H1 (cell line): Measurements from ENCODE around the gene TGFB1I1. TPM values are rescaled to one million over a fixed set of nuclear protein-coding genes. Genes with fewer than 3 reads are reported as not detected.
"Not testable (repeated sequence)": the region's sequence is repeated elsewhere in the genome, so short reads cannot be mapped to it uniquely, and the experiment has no call there.

Experiments used
- CTCF ChIA-PET: fragments of 300-600 bp; sonication (Branson Sonifier 250); formaldehyde crosslinking; loops from one replicate; lab custom pipeline; 2021; ENCODE audit not compliant: partially characterized antibody; lab: Charles Lee
- POLR2A ChIA-PET: fragments of 300-600 bp; sonication (Branson Sonifier 250); formaldehyde crosslinking; loops from one replicate; lab custom pipeline; 2021; ENCODE audit warnings: inconsistent platforms; ENCODE audit not compliant: partially characterized antibody; lab: Charles Lee
- DNase-seq, 2 experiments: peaks; one replicate each; pipeline versions ENCODE4 v3.0.0 to v3.0.0-alpha.2; 2010 to 2022; ENCODE audit warnings: low spot score in 2 of 2, low read depth in 1 of 2, mixed read lengths in 1 of 2
- FAIRE-seq: peaks from 2 replicates; lab custom pipeline; 2011; peaks lifted over from hg19 to GRCh38; lab: Jason Lieb, UNC
- H2AFZ ChIP-seq: 2 replicates; pipeline ENCODE4 v1.8.1; 2012; ENCODE audit warnings: low read length, inconsistent platforms
- H2AK5ac ChIP-seq: 2 replicates; pipeline ENCODE4 v1.6.1; 2013; ENCODE audit warnings: low read depth, low read length
- H2BK120ac ChIP-seq: replicated peaks from 2 replicates; pipeline ENCODE3; 2013; ENCODE audit warnings: low read depth, low read length, inconsistent platforms
- H2BK12ac ChIP-seq: 2 replicates; pipeline ENCODE4 v1.6.1; 2013; ENCODE audit warnings: low read depth, low read length
- H2BK15ac ChIP-seq: 2 replicates; pipeline ENCODE4 v1.6.1; 2013; ENCODE audit warnings: low read length
- H2BK20ac ChIP-seq: 2 replicates; pipeline ENCODE4 v1.6.1; 2013; ENCODE audit warnings: low read length
- H2BK5ac ChIP-seq: 2 replicates; pipeline ENCODE4 v1.6.1; 2013; ENCODE audit warnings: low read depth, low read length
- H3K14ac ChIP-seq: 2 replicates; pipeline ENCODE4 v1.6.1; 2013; ENCODE audit warnings: inconsistent platforms; ENCODE audit not compliant: insufficient read length
- H3K18ac ChIP-seq: 2 replicates; pipeline ENCODE4 v1.6.1; 2013; ENCODE audit warnings: low read length; ENCODE audit errors: extremely low read depth
- H3K23ac ChIP-seq: 2 replicates; pipeline ENCODE4 v1.6.1; 2013; ENCODE audit warnings: inconsistent platforms; ENCODE audit not compliant: insufficient read length
- H3K23me2 ChIP-seq: 2 replicates; pipeline ENCODE4 v1.6.1; 2013; ENCODE audit warnings: low read depth, low read length
- H3K27ac ChIP-seq: 2 replicates; pipeline ENCODE4 v1.6.1; 2011; ENCODE audit warnings: low read depth, low read length, inconsistent platforms
- H3K27me3 ChIP-seq, 4 experiments: replicated peaks in 1 of 4; 1 replicate in 1 of 4; 2 replicates in 3 of 4; pipeline versions ENCODE4 v1.6.1 to v1.8.1; 2011 to 2013; ENCODE audit warnings: low read length in 3 of 4, mild to moderate bottlenecking in 3 of 4, inconsistent platforms in 2 of 4, mixed read lengths in 2 of 4, moderate library complexity in 1 of 4; ENCODE audit not compliant: control insufficient read depth in 3 of 4, insufficient read depth in 3 of 4; ENCODE audit errors: extremely low read depth in 1 of 4
- H3K36me3 ChIP-seq, 4 experiments: 2 replicates each; pipeline versions ENCODE4 v1.6.1 to v1.8.1; 2011 to 2013; ENCODE audit warnings: mild to moderate bottlenecking in 4 of 4, low read length in 3 of 4, moderate library complexity in 2 of 4, control low read depth in 1 of 4, inconsistent platforms in 1 of 4; ENCODE audit not compliant: insufficient read depth in 4 of 4, control insufficient read depth in 2 of 4
- H3K4ac ChIP-seq: replicated peaks from 2 replicates; pipeline ENCODE3; 2013; ENCODE audit warnings: low read length, low read depth, mixed read lengths, inconsistent platforms; ENCODE audit not compliant: insufficient read length
- H3K4me1 ChIP-seq, 4 experiments: replicated peaks in 1 of 4; 1 replicate in 1 of 4; 2 replicates in 3 of 4; pipeline versions ENCODE4 v1.6.1 to v1.8.1; 2011 to 2013; ENCODE audit warnings: low read length in 3 of 4, inconsistent platforms in 2 of 4, mixed read lengths in 1 of 4; ENCODE audit not compliant: insufficient read depth in 4 of 4, control insufficient read depth in 3 of 4
- H3K4me2 ChIP-seq, 2 experiments: 2 replicates each; pipeline versions ENCODE4 v1.6.1 to v1.8.1; 2011 to 2013; ENCODE audit warnings: low read depth in 2 of 2, low read length in 2 of 2, control low read depth in 1 of 2, inconsistent platforms in 1 of 2, mild to moderate bottlenecking in 1 of 2; ENCODE audit not compliant: insufficient read depth in 1 of 2
- H3K4me3 ChIP-seq, 4 experiments: fragments of 200-600, 300-600 bp in 1 of 4; sonication (generic), shearing (Covaris generic), sonication (Bioruptor Twin) in 1 of 4; 2 replicates each; pipeline versions ENCODE4 v1.5.1 to v1.8.1; 2011 to 2016; ENCODE audit warnings: low read length in 4 of 4, low read depth in 3 of 4, control low read depth in 2 of 4, inconsistent platforms in 2 of 4, mild to moderate bottlenecking in 2 of 4, mixed read lengths in 1 of 4, moderate library complexity in 1 of 4; ENCODE audit not compliant: insufficient read depth in 2 of 4; ENCODE audit errors: extremely low read depth in 1 of 4
- H3K56ac ChIP-seq: replicated peaks from 2 replicates; pipeline ENCODE3; 2013; ENCODE audit warnings: low read depth, mild to moderate bottlenecking, mixed read lengths, low read length, inconsistent platforms; ENCODE audit not compliant: insufficient read length
- H3K79me1 ChIP-seq: 2 replicates; pipeline ENCODE4 v1.6.1; 2013; ENCODE audit warnings: low read depth, low read length, control low read depth
- H3K79me2 ChIP-seq, 2 experiments: 2 replicates each; pipeline versions ENCODE4 v1.6.1 to v1.8.1; 2012 to 2013; ENCODE audit warnings: low read length in 2 of 2, mild to moderate bottlenecking in 2 of 2, inconsistent platforms in 1 of 2; ENCODE audit not compliant: insufficient read depth in 2 of 2, control insufficient read depth in 1 of 2
- H3K9ac ChIP-seq, 4 experiments: replicated peaks in 1 of 4; 1 replicate in 1 of 4; 2 replicates in 3 of 4; pipeline versions ENCODE4 v1.6.1 to v1.8.1; 2011 to 2013; ENCODE audit warnings: low read depth in 3 of 4, low read length in 3 of 4, control low read depth in 2 of 4, mild to moderate bottlenecking in 2 of 4, moderate library complexity in 2 of 4, inconsistent platforms in 1 of 4; ENCODE audit errors: extremely low read depth in 1 of 4
- H3K9me3 ChIP-seq, 2 experiments: 2 replicates each; pipeline versions ENCODE4 v1.6.1 to v1.8.1; 2012 to 2013; ENCODE audit warnings: mild to moderate bottlenecking in 2 of 2, moderate library complexity in 2 of 2, control low read depth in 1 of 2, inconsistent platforms in 1 of 2, low read depth in 1 of 2, low read length in 1 of 2, mixed read lengths in 1 of 2; ENCODE audit not compliant: insufficient read depth in 2 of 2
- H4K20me1 ChIP-seq, 2 experiments: replicated peaks in 1 of 2; 2 replicates each; pipeline versions ENCODE3 to v1.8.1; 2011 to 2013; ENCODE audit warnings: inconsistent platforms in 2 of 2, low read length in 2 of 2, mild to moderate bottlenecking in 1 of 2; ENCODE audit not compliant: insufficient read depth in 2 of 2, control insufficient read depth in 1 of 2
- H4K5ac ChIP-seq: 2 replicates; pipeline ENCODE4 v1.6.1; 2013; ENCODE audit warnings: low read length, low read depth, mixed read lengths, inconsistent platforms; ENCODE audit not compliant: insufficient read length
- H4K8ac ChIP-seq: 2 replicates; pipeline ENCODE4 v1.8.0; 2013; ENCODE audit warnings: mild to moderate bottlenecking, moderate library complexity, low read length, inconsistent platforms; ENCODE audit not compliant: insufficient read depth; ENCODE audit errors: extremely low read depth
- H4K91ac ChIP-seq: replicated peaks from 2 replicates; pipeline ENCODE3; 2013; ENCODE audit warnings: low read length, mixed read lengths, inconsistent platforms; ENCODE audit not compliant: insufficient read length
- POU5F1 ChIP-seq: IDR thresholded peaks from 2 replicates; pipeline ENCODE4 v1.6.1; 2011; ENCODE audit warnings: low read depth, mild to moderate bottlenecking, low read length, moderate library complexity
- RBBP5 ChIP-seq: IDR thresholded peaks from 2 replicates; pipeline ENCODE4 v1.7.1; 2012; ENCODE audit warnings: low read depth, mild to moderate bottlenecking, inconsistent platforms, low read length, moderate library complexity, borderline replicate concordance
- SUZ12 ChIP-seq: fragments of 200-600 bp; sonication (generic); IDR thresholded peaks from 2 replicates; pipeline ENCODE4 v1.6.1; 2012; ENCODE audit warnings: mild to moderate bottlenecking, inconsistent platforms, low read length, moderate library complexity, mixed read lengths
- WGBS, 2 experiments: shearing (Covaris generic) in 1 of 2; methylation state at CpG; one replicate each; pipeline versions ENCODE4 v1.1.6 to v1.1.7; 2013 to 2015; ENCODE audit warnings: low lambda C conversion rate in 2 of 2, mixed read lengths in 2 of 2, inconsistent platforms in 1 of 2, low coverage in 1 of 2, missing lambda C conversion rate in 1 of 2; ENCODE audit not compliant: insufficient replicate concordance in 2 of 2, insufficient coverage in 1 of 2, insufficient read length in 1 of 2; ENCODE audit errors: extremely low coverage in 1 of 2, missing lambda C conversion rate in 1 of 2; 5-methylcytosine and 5-hydroxymethylcytosine counted together
- polyA plus RNA-seq, 7 experiments: library from polyadenylated mRNA; depleted of rRNA in 3 of 7; stranded (reverse) in 5 of 7; unstranded in 2 of 7; fragments of >200 nt in 5 of 7; fragments of 200-250 nt in 2 of 7; gene quantifications; 1 replicate in 5 of 7; 2 replicates in 1 of 7; 4 replicates in 1 of 7; pipeline versions ENCODE4 v1.2.1 to v1.2.3, GENCODE V29; 2011 to 2013; ENCODE audit warnings: missing spikeins in 2 of 7, mixed read lengths in 2 of 7
- total RNA-seq: library from RNA; stranded (reverse); fragmentation: NEBNext Ultra II Directional; extraction: Animal tissue kit (Norgen Biotek cat#: 25700); gene quantifications from 2 replicates; pipeline ENCODE4 v1.2.1, GENCODE V29; 2021
- TF ChIP-seq, protein P1 (sequence below): IDR thresholded peaks from 2 replicates; pipeline ENCODE4 v1.6.1; 2012; ENCODE audit warnings: inconsistent platforms

TGFB1I1 gene
- total and polyA plus RNA-seq, 2 of the 8 experiments (the other 6 are each of a cell fraction or from before 2014, with no cell fraction given) = 5.6 to 5.8 TPM

- TF ChIP-seq, protein P1, sequence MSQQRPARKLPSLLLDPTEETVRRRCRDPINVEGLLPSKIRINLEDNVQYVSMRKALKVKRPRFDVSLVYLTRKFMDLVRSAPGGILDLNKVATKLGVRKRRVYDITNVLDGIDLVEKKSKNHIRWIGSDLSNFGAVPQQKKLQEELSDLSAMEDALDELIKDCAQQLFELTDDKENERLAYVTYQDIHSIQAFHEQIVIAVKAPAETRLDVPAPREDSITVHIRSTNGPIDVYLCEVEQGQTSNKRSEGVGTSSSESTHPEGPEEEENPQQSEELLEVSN = no peak
- TF ChIP-seq SUZ12 (no peak), RBBP5 (no peak), POU5F1 (no peak)
Observed at GRCh38 chr16:31502981-31503380, 31.0 kb downstream of the TGFB1I1 start (continued).

- not testable (repeated sequence) for H3K4me2 ChIP-seq, H3K79me1 ChIP-seq, H2BK20ac ChIP-seq, H3K27ac ChIP-seq, H3K23me2 ChIP-seq, H3K79me2 ChIP-seq, H3K18ac ChIP-seq, H3K4me3 ChIP-seq, H2BK15ac ChIP-seq, H3K36me3 ChIP-seq, H3K27me3 ChIP-seq, H2BK120ac ChIP-seq, H4K20me1 ChIP-seq, H2AK5ac ChIP-seq, FAIRE-seq, H4K5ac ChIP-seq, H3K9ac ChIP-seq, H2BK5ac ChIP-seq, H3K23ac ChIP-seq, H2BK12ac ChIP-seq, H4K8ac ChIP-seq, H3K14ac ChIP-seq, H2AFZ ChIP-seq, DNase-seq, H4K91ac ChIP-seq, H3K56ac ChIP-seq, H3K4me1 ChIP-seq, H3K9me3 ChIP-seq, H3K4ac ChIP-seq
- ChIA-PET CTCF (interaction anchor here (0.7 to 1.6 kb wide), 5 partner anchors 8 to 207 kb away, joined by 3 to 7 read pairs (median 3); no protein-coding TSS in a partner anchor), POLR2A (interaction anchor here (1.1 to 10.6 kb wide), 2 partner anchors 15 to 25 kb away, joined by 3 to 69 read pairs; no protein-coding TSS in a partner anchor)
- 87% methylated on average over 8 of the region's 8 CpGs; no CpG with 5 or more reads in 1 of the 2 experiments for WGBS, 2 experiments
Observed at GRCh38 chr16:31503555-31503954, 31.6 kb downstream of the TGFB1I1 start.
